VCaP (cell line): ENCODE data around the gene PKIB.
A peak's percentile ranks its signal among the peaks of the same experiment; 100 is the strongest.

Experiments
- H3K27ac ChIP-seq: fragments of 450-650 bp; 2 replicates; pipeline ENCODE4 v1.5.1; 2017
- TF ChIP-seq, protein P1 (sequence below): fragments of 450-650 bp; conservative IDR thresholded peaks from 2 replicates; pipeline ENCODE4 v1.5.1; 2017; ENCODE audit warnings: mild to moderate bottlenecking, moderate library complexity

The PKIB gene

DNA sequence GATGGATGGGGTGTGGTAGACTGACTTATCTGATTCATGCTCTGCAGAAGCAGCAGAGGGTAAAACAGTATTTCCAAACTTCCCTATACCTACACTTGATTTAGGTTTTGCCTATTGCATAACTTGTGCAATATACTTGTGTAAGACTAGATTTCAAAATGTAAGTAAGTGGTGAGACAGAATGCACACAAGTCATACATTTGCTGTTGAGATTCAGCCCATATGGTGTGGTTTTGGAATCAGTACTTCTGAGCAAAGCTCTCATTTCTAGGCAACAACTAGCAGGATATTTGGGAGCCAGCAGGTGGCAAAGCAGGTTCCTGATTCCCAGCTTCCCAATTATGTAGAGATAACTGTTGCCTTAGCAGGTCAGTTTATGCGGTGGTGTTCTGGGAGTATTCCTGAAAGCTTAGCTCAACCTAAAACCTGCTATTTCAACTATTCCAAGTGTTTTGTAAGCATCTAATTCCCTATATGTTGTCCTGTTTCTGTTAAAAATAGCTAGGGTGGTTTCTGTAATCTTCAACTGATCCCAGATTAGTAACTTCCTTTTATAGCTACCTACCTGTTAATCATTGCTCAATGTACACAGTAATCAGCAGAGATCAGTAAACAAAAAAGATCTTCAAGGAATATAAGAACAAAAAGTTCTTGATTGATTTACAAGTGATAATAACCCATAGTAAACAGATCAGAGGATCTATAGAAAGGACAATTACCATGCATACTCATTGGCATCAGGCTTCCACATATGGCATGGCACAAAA, 160.8 kb downstream of the PKIB start:
- TF ChIP-seq, protein P1, sequence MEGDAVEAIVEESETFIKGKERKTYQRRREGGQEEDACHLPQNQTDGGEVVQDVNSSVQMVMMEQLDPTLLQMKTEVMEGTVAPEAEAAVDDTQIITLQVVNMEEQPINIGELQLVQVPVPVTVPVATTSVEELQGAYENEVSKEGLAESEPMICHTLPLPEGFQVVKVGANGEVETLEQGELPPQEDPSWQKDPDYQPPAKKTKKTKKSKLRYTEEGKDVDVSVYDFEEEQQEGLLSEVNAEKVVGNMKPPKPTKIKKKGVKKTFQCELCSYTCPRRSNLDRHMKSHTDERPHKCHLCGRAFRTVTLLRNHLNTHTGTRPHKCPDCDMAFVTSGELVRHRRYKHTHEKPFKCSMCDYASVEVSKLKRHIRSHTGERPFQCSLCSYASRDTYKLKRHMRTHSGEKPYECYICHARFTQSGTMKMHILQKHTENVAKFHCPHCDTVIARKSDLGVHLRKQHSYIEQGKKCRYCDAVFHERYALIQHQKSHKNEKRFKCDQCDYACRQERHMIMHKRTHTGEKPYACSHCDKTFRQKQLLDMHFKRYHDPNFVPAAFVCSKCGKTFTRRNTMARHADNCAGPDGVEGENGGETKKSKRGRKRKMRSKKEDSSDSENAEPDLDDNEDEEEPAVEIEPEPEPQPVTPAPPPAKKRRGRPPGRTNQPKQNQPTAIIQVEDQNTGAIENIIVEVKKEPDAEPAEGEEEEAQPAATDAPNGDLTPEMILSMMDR: peak; percentile 46
- peak overlapping the region; percentile 97 for H3K27ac ChIP-seq

DNA sequence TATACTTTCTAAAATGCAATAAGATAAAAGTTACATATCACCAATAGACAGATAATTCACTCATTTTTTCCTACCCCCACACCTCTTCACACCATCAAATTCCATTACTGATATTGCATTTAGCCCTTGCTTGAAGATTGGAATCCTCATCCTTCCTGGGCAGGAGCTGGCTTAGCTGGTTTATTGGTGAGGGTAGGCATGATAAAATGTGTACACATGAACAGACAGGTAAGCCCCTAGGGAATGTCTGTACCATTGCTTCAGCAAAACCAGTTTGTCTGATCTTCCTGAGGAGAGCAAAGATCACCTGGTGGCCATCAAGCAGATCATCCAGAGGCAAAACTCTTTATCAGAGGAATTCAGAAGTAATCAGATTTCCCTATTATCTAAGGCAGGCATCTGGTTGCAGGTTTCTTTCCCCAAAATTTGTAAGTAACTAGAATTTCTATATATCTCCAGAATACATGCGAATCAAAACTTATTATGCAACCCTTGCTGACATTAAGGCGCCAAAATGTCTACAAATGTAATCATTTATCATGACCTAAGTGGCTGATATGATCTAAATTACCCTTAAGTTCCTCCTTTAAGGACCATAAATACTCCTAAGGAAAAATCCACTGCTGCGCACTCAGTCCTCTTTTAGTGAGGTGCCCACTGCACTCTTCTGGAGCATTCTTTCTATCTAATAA, 162.7 kb downstream of the PKIB start:
- TF ChIP-seq, protein P1: 0 out of 2 replicates have a peak, but pooled peaks have one; percentile 18
- H3K27ac ChIP-seq: peak overlapping the region; percentile 97
